ENCODE results near the gene OR9Q1. TPM values are rescaled to one million over a fixed set of nuclear protein-coding genes. Genes with fewer than 3 reads are reported as not detected.
"Not testable (repeated sequence)": the region's sequence is repeated elsewhere in the genome, so short reads cannot be mapped to it uniquely, and the experiment has no call there.

The OR9Q1 gene
- total RNA-seq, 1 experiment from 2014 or later: not detected

- DNase-seq (ENCODE audit: low spot score): no peak
These were observed 109.8 kb downstream of the OR9Q1 start for GRCh38 chr11:58133309-58134076.

- peak; percentile 5 for DNase-seq (ENCODE audit: low spot score)
These were observed 110.5 kb downstream of the OR9Q1 start for GRCh38 chr11:58134151-58134550.

GRCh38 chr11:58135171-58135570 lies 111.5 kb downstream of the OR9Q1 start:
- no peak for DNase-seq (ENCODE audit: low spot score)

GRCh38 chr11:58142761-58143160 lies 119.1 kb downstream of the OR9Q1 start:
- DNase-seq (ENCODE audit: low spot score): no peak

- DNase-seq (ENCODE audit: low spot score): no peak
These were observed 129.1 kb downstream of the OR9Q1 start for GRCh38 chr11:58152781-58153180.

GRCh38 chr11:58164389-58164788 lies 140.7 kb downstream of the OR9Q1 start:
- DNase-seq (ENCODE audit: low spot score): no peak

- no peak for DNase-seq (ENCODE audit: low spot score)
These were observed 141.3 kb downstream of the OR9Q1 start for GRCh38 chr11:58164990-58165389.

- DNase-seq (ENCODE audit: low spot score): no peak
These were observed 141.9 kb downstream of the OR9Q1 start for GRCh38 chr11:58165504-58166106.

GRCh38 chr11:58177409-58178054 lies 153.9 kb downstream of the OR9Q1 start:
- DNase-seq (ENCODE audit: low spot score): no peak

- DNase-seq (ENCODE audit: low spot score): no peak
These were observed 154.8 kb downstream of the OR9Q1 start for GRCh38 chr11:58178444-58178843.

GRCh38 chr11:58179648-58180047 lies 156.0 kb downstream of the OR9Q1 start:
- no peak for DNase-seq (ENCODE audit: low spot score)

GRCh38 chr11:58186938-58187337 lies 163.3 kb downstream of the OR9Q1 start:
- DNase-seq (ENCODE audit: low spot score): no peak

GRCh38 chr11:58188770-58189169 lies 165.1 kb downstream of the OR9Q1 start, which contains the start of gene OR9Q2:
Gene OR9Q2, plus strand, starts transcription at chr11:58189070. Its CDS starts 1,421 bp downstream, at chr11:58190491.
- DNase-seq (ENCODE audit: low spot score): no peak

- DNase-seq (ENCODE audit: low spot score): peak; percentile 6
These were observed 168.5 kb downstream of the OR9Q1 start for GRCh38 chr11:58192229-58192628.

GRCh38 chr11:58193391-58193790 lies 169.7 kb downstream of the OR9Q1 start:
- no peak for DNase-seq (ENCODE audit: low spot score)

GRCh38 chr11:58195939-58196338 lies 172.3 kb downstream of the OR9Q1 start:
- no peak for DNase-seq (ENCODE audit: low spot score)

- DNase-seq (ENCODE audit: low spot score): no peak
These were observed 175.6 kb downstream of the OR9Q1 start for GRCh38 chr11:58199271-58199670.

- no peak for DNase-seq (ENCODE audit: low spot score)
These were observed 180.4 kb downstream of the OR9Q1 start, which contains the start of gene OR1S2 for GRCh38 chr11:58204042-58204441. Gene OR1S2, minus strand, starts transcription at chr11:58204142. Its CDS starts 0 bp downstream, at chr11:58204142.

GRCh38 chr11:58212420-58212819 lies 188.7 kb downstream of the OR9Q1 start, which contains the start of gene OR1S1:
Gene OR1S1, plus strand, starts transcription at chr11:58212720.
- not testable (repeated sequence) for DNase-seq (ENCODE audit: low spot score)

GRCh38 chr11:58216476-58216875 lies 192.8 kb downstream of the OR9Q1 start:
- no peak for DNase-seq (ENCODE audit: low spot score)

- no peak for DNase-seq (ENCODE audit: low spot score)
These were observed 199.0 kb downstream of the OR9Q1 start for GRCh38 chr11:58222721-58223120.

- DNase-seq (ENCODE audit: low spot score): no peak
These were observed 204.4 kb downstream of the OR9Q1 start for GRCh38 chr11:58227956-58228615.

Measured in HT-29 (cell line).